WTC11 (cell line): ENCODE results near the gene PIGK. TPM values are rescaled to one million over a fixed set of nuclear protein-coding genes. Genes with fewer than 3 reads are reported as not detected.

Experiments
- ATAC-seq: fragments of 200-7000 bp; cut with Tn5 transposase; 2 replicates; pipeline ENCODE4 v1.10.0; 2021; ENCODE audit warnings: mild to moderate bottlenecking, moderate library complexity
- CTCF ChIA-PET: fragments of 300-600 bp; sonication (Branson Sonifier 250); formaldehyde crosslinking; loops from one replicate; lab custom pipeline; 2021; ENCODE audit warnings: antibody characterized with exemption; lab: Charles Lee
- POLR2A ChIA-PET: fragments of 350-600 bp; sonication (Branson Sonifier 250); formaldehyde crosslinking; loops from one replicate; lab custom pipeline; 2021; ENCODE audit warnings: antibody characterized with exemption; lab: Charles Lee
- DNase-seq: peaks from one replicate; pipeline ENCODE4 v3.0.0; 2021; ENCODE audit warnings: low spot score
- H3K27ac Mint-ChIP-seq: 2 replicates; pipeline ENCODE4 v1.8.0; 2021; ENCODE audit warnings: mixed read lengths
- H3K27me3 Mint-ChIP-seq: 2 replicates; pipeline ENCODE4 v1.8.0; 2021; ENCODE audit warnings: low read depth, mild to moderate bottlenecking, moderate library complexity, mixed read lengths
- H3K36me3 Mint-ChIP-seq: 2 replicates; pipeline ENCODE4 v1.8.0; 2021; ENCODE audit warnings: mixed read lengths
- H3K4me1 Mint-ChIP-seq: 2 replicates; pipeline ENCODE4 v1.8.0; 2022; ENCODE audit warnings: mixed read lengths
- H3K4me3 Mint-ChIP-seq: 2 replicates; pipeline ENCODE4 v1.8.0; 2021; ENCODE audit warnings: mild to moderate bottlenecking, moderate library complexity, mixed read lengths
- H3K9me3 Mint-ChIP-seq: 2 replicates; pipeline ENCODE4 v1.8.0; 2021; ENCODE audit warnings: mixed read lengths
- CREB1 ChIP-seq: sonication (generic); formaldehyde crosslinking; IDR thresholded peaks from 2 replicates; pipeline ENCODE4 v1.8.0; 2023; ENCODE audit warnings: mild to moderate bottlenecking, missing genetic modification reagents
- EMX1 ChIP-seq: fragments of 250-450 bp; sonication (Bioruptor Pico); IDR thresholded peaks from 2 replicates; pipeline ENCODE4 v1.8.0; 2021; ENCODE audit warnings: mild to moderate bottlenecking
- HMGA2 ChIP-seq: fragments of 250-450 bp; sonication (Bioruptor Pico); IDR thresholded peaks from 2 replicates; pipeline ENCODE4 v1.4.0; 2021; ENCODE audit warnings: mild to moderate bottlenecking, moderate library complexity
- IRF2 ChIP-seq: sonication (generic); formaldehyde crosslinking; IDR thresholded peaks from 2 replicates; pipeline ENCODE4 v1.8.0; 2022; ENCODE audit warnings: low read depth, missing genetic modification reagents, borderline replicate concordance
- JAZF1 ChIP-seq: fragments of 250-450 bp; sonication (Bioruptor Pico); IDR thresholded peaks from 2 replicates; pipeline ENCODE4 v1.9.0; 2021; ENCODE audit warnings: moderate library complexity, mild to moderate bottlenecking, inconsistent platforms
- KAT7 ChIP-seq: sonication (generic); formaldehyde crosslinking; IDR thresholded peaks from 2 replicates; pipeline ENCODE4 v1.8.1; 2023; ENCODE audit warnings: missing genetic modification reagents, mild to moderate bottlenecking, borderline replicate concordance
- MYBL2 ChIP-seq: sonication (generic); formaldehyde crosslinking; IDR thresholded peaks from 2 replicates; pipeline ENCODE4 v1.8.1; 2023; ENCODE audit warnings: mild to moderate bottlenecking, moderate library complexity, missing genetic modification reagents
- NFYB ChIP-seq: sonication (generic); formaldehyde crosslinking; conservative IDR thresholded peaks from 2 replicates; pipeline ENCODE4 v1.8.0; 2022; ENCODE audit warnings: low read depth, missing genetic modification reagents
- NR2C2 ChIP-seq: sonication (generic); formaldehyde crosslinking; IDR thresholded peaks from 2 replicates; pipeline ENCODE4 v1.8.0; 2022; ENCODE audit warnings: mild to moderate bottlenecking, missing genetic modification reagents
- NR3C1 ChIP-seq: sonication (generic); formaldehyde crosslinking; conservative IDR thresholded peaks from 2 replicates; pipeline ENCODE4 v1.8.1; 2023; ENCODE audit warnings: low read depth, mild to moderate bottlenecking, missing genetic modification reagents
- OVOL2 ChIP-seq: fragments of 250-450 bp; sonication (Bioruptor Pico); IDR thresholded peaks from 2 replicates; pipeline ENCODE4 v1.9.0; 2021; ENCODE audit warnings: mild to moderate bottlenecking, borderline replicate concordance
- RORB ChIP-seq: fragments of 250-450 bp; sonication (Bioruptor Pico); IDR thresholded peaks from 2 replicates; pipeline ENCODE4 v1.9.0; 2021; ENCODE audit warnings: mild to moderate bottlenecking
- SP1 ChIP-seq: sonication (generic); formaldehyde crosslinking; conservative IDR thresholded peaks from 2 replicates; pipeline ENCODE4 v1.8.1; 2022; ENCODE audit warnings: missing genetic modification reagents
- TCF7 ChIP-seq: sonication (generic); formaldehyde crosslinking; IDR thresholded peaks from 2 replicates; pipeline ENCODE4 v1.8.0; 2022; ENCODE audit warnings: mild to moderate bottlenecking, low read depth, missing genetic modification reagents, moderate library complexity
- ZBTB21 ChIP-seq: sonication (generic); formaldehyde crosslinking; IDR thresholded peaks from 2 replicates; pipeline ENCODE4 v1.8.1; 2023; ENCODE audit warnings: mild to moderate bottlenecking, missing genetic modification reagents, borderline replicate concordance
- ZNF121 ChIP-seq: sonication (generic); formaldehyde crosslinking; IDR thresholded peaks from 2 replicates; pipeline ENCODE4 v1.8.0; 2023; ENCODE audit warnings: missing genetic modification reagents
- ZNF263 ChIP-seq: sonication (generic); formaldehyde crosslinking; IDR thresholded peaks from 2 replicates; pipeline ENCODE4 v1.8.1; 2022; ENCODE audit warnings: low read depth, mild to moderate bottlenecking, moderate library complexity, missing genetic modification reagents
- total RNA-seq: library from RNA; stranded (reverse); gene quantifications from 3 replicates; pipeline ENCODE4 v1.2.3, GENCODE V29; 2021
- TF ChIP-seq, protein P1 (sequence below): fragments of 250-450 bp; sonication (Bioruptor Pico); IDR thresholded peaks from 2 replicates; pipeline ENCODE4 v1.9.0; 2021; ENCODE audit warnings: moderate library complexity, mild to moderate bottlenecking, inconsistent platforms, borderline replicate concordance
- TF ChIP-seq, protein P2 (sequence below): fragments of 250-450 bp; sonication (Bioruptor Pico); IDR thresholded peaks from 2 replicates; pipeline ENCODE4 v2.1.2; 2022; ENCODE audit warnings: mild to moderate bottlenecking, moderate library complexity
- TF ChIP-seq, protein P3 (sequence below): fragments of 250-450 bp; sonication (Bioruptor Pico); IDR thresholded peaks from 2 replicates; pipeline ENCODE4 v1.9.0; 2021; ENCODE audit warnings: mild to moderate bottlenecking, borderline replicate concordance
- TF ChIP-seq, protein P4 (sequence below): sonication (generic); formaldehyde crosslinking; IDR thresholded peaks from 2 replicates; pipeline ENCODE4 v1.8.1; 2023; ENCODE audit warnings: mild to moderate bottlenecking, missing genetic modification reagents, moderate library complexity
- TF ChIP-seq, protein P5 (sequence below): sonication (generic); formaldehyde crosslinking; IDR thresholded peaks from 2 replicates; pipeline ENCODE4 v1.8.1; 2023; ENCODE audit warnings: mild to moderate bottlenecking, missing genetic modification reagents

The PIGK gene
- total RNA-seq, 1 experiment from 2014 or later: 20.5 TPM

- no peak overlapping the region for H3K4me3 Mint-ChIP-seq
- TF ChIP-seq SP1 (CRISPR knock-in tag) (no peak), NR3C1 (no peak), HMGA2 (CRISPR knock-in tag) (no peak), TCF7 (CRISPR knock-in tag) (no peak), JAZF1 (no peak), ZNF121 (CRISPR knock-in tag) (no peak), EMX1 (CRISPR knock-in tag) (no peak), IRF2 (CRISPR knock-in tag) (no peak)
- ATAC-seq (no peak), DNase-seq (no peak)
- H3K27me3 Mint-ChIP-seq: no peaks in the 10 kb centered on the region
- H3K9me3 Mint-ChIP-seq: no peaks in the 10 kb centered on the region
- no peaks in the 10 kb centered on the region for H3K4me1 Mint-ChIP-seq
- H3K27ac Mint-ChIP-seq: no peak overlapping the region
- CTCF ChIA-PET: interaction anchor here (0.5 kb wide), 1 partner anchor 194 kb away, joined by 3 read pairs; no protein-coding TSS in a partner anchor
- POLR2A ChIA-PET: interaction anchor here (0.7 kb wide), 1 partner anchor 61 kb away, joined by 4 read pairs; no protein-coding TSS in a partner anchor
- no peaks in the 10 kb centered on the region for H3K36me3 Mint-ChIP-seq
Observed at GRCh38 chr1:77143529-77144121, 75.6 kb downstream of the PIGK start.

- TF ChIP-seq CREB1: no peak
- no peak for TF ChIP-seq IRF2 (CRISPR knock-in tag)
- TF ChIP-seq NFYB (CRISPR knock-in tag): no peak
- TF ChIP-seq, protein P1, sequence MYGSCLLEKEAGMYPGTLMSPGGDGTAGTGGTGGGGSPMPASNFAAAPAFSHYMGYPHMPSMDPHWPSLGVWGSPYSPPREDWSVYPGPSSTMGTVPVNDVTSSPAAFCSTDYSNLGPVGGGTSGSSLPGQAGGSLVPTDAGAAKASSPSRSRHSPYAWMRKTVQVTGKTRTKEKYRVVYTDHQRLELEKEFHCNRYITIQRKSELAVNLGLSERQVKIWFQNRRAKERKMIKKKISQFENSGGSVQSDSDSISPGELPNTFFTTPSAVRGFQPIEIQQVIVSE (CRISPR knock-in tag): no peak
- TF ChIP-seq, protein P2, sequence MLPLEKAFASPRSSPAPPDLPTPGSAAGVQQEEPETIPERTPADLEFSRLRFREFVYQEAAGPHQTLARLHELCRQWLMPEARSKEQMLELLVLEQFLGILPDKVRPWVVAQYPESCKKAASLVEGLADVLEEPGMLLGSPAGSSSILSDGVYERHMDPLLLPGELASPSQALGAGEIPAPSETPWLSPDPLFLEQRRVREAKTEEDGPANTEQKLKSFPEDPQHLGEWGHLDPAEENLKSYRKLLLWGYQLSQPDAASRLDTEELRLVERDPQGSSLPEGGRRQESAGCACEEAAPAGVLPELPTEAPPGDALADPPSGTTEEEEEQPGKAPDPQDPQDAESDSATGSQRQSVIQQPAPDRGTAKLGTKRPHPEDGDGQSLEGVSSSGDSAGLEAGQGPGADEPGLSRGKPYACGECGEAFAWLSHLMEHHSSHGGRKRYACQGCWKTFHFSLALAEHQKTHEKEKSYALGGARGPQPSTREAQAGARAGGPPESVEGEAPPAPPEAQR (CRISPR knock-in tag): no peak
- no peak for TF ChIP-seq RORB (CRISPR knock-in tag)
- no peak for TF ChIP-seq MYBL2 (CRISPR knock-in tag)
- TF ChIP-seq, protein P3, sequence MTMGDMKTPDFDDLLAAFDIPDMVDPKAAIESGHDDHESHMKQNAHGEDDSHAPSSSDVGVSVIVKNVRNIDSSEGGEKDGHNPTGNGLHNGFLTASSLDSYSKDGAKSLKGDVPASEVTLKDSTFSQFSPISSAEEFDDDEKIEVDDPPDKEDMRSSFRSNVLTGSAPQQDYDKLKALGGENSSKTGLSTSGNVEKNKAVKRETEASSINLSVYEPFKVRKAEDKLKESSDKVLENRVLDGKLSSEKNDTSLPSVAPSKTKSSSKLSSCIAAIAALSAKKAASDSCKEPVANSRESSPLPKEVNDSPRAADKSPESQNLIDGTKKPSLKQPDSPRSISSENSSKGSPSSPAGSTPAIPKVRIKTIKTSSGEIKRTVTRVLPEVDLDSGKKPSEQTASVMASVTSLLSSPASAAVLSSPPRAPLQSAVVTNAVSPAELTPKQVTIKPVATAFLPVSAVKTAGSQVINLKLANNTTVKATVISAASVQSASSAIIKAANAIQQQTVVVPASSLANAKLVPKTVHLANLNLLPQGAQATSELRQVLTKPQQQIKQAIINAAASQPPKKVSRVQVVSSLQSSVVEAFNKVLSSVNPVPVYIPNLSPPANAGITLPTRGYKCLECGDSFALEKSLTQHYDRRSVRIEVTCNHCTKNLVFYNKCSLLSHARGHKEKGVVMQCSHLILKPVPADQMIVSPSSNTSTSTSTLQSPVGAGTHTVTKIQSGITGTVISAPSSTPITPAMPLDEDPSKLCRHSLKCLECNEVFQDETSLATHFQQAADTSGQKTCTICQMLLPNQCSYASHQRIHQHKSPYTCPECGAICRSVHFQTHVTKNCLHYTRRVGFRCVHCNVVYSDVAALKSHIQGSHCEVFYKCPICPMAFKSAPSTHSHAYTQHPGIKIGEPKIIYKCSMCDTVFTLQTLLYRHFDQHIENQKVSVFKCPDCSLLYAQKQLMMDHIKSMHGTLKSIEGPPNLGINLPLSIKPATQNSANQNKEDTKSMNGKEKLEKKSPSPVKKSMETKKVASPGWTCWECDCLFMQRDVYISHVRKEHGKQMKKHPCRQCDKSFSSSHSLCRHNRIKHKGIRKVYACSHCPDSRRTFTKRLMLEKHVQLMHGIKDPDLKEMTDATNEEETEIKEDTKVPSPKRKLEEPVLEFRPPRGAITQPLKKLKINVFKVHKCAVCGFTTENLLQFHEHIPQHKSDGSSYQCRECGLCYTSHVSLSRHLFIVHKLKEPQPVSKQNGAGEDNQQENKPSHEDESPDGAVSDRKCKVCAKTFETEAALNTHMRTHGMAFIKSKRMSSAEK (CRISPR knock-in tag): no peak
- no peak for TF ChIP-seq ZBTB21 (CRISPR knock-in tag)
- no peak for TF ChIP-seq NR2C2 (CRISPR knock-in tag)
- no peak overlapping the region for H3K27ac Mint-ChIP-seq
- ATAC-seq (no peak), DNase-seq (no peak)
- CTCF ChIA-PET: no interaction called here
- no peaks in the 10 kb centered on the region for H3K4me1 Mint-ChIP-seq
- no peaks in the 10 kb centered on the region for H3K36me3 Mint-ChIP-seq
- POLR2A ChIA-PET: no interaction called here
- H3K4me3 Mint-ChIP-seq: no peak overlapping the region
- H3K27me3 Mint-ChIP-seq: no peaks in the 10 kb centered on the region
- no peaks in the 10 kb centered on the region for H3K9me3 Mint-ChIP-seq
Observed at GRCh38 chr1:77139389-77139788, 79.8 kb downstream of the PIGK start.

GRCh38 chr1:77134359-77134758 is 84.9 kb downstream of the PIGK start:
- ATAC-seq: no peak
- H3K27me3 Mint-ChIP-seq: no peaks in the 10 kb centered on the region
- TF ChIP-seq KAT7 (CRISPR knock-in tag) (no peak), ZNF263 (CRISPR knock-in tag) (no peak), OVOL2 (CRISPR knock-in tag) (no peak)
- TF ChIP-seq, protein P4, sequence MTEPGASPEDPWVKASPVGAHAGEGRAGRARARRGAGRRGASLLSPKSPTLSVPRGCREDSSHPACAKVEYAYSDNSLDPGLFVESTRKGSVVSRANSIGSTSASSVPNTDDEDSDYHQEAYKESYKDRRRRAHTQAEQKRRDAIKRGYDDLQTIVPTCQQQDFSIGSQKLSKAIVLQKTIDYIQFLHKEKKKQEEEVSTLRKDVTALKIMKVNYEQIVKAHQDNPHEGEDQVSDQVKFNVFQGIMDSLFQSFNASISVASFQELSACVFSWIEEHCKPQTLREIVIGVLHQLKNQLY: no peak
- TF ChIP-seq, protein P5, sequence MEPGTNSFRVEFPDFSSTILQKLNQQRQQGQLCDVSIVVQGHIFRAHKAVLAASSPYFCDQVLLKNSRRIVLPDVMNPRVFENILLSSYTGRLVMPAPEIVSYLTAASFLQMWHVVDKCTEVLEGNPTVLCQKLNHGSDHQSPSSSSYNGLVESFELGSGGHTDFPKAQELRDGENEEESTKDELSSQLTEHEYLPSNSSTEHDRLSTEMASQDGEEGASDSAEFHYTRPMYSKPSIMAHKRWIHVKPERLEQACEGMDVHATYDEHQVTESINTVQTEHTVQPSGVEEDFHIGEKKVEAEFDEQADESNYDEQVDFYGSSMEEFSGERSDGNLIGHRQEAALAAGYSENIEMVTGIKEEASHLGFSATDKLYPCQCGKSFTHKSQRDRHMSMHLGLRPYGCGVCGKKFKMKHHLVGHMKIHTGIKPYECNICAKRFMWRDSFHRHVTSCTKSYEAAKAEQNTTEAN (CRISPR knock-in tag): no peak
- H3K36me3 Mint-ChIP-seq: no peaks in the 10 kb centered on the region
- no peak overlapping the region for H3K4me3 Mint-ChIP-seq
- H3K9me3 Mint-ChIP-seq: no peaks in the 10 kb centered on the region
- no peak for DNase-seq
- CTCF ChIA-PET: no interaction called here
- POLR2A ChIA-PET: no interaction called here
- no peak overlapping the region for H3K27ac Mint-ChIP-seq
- H3K4me1 Mint-ChIP-seq: no peaks in the 10 kb centered on the region
